ENCODE measurements around the gene ABHD11.

Gene ABHD11

GRCh38 chr7:73766556-73767229 lies 28.1 kb upstream of the ABHD11 start:
- Histone ChIP-seq H3K9me3 (no peaks in the 10 kb centered on the region), H3K4me3 (ENCODE audit: low read depth, low read length) (no peak overlapping the region), H3K36me3 (no peaks in the 10 kb centered on the region), H3K4me1 (no peaks in the 10 kb centered on the region), H3K27me3 (peaks cover 20% of the 10 kb centered on the region)
- TF ChIP-seq CTCF (IDR thresholded peaks at IDR 0.05; ENCODE audit: low read depth, low read length) = no peak
- DNase-seq = no peak

DNA sequence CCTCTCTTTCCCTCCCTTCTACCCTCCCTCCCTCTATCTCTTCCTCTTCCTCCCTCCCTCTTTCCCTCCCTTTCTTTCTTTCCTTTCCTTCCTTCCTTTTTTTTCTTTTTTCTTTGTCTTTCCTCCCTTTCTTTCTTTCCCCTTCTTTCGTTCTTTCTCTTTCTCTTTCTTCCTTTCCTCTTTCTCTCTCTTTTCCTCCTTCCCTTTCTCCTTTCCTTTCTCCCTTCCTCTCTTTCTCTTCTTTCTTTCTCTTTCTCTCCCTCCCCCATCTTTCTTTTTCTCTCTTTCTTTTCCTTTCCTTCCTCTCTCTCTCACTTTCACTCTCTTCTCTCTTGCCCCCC lies 24.0 kb upstream of the ABHD11 start:
- Histone ChIP-seq H3K4me3 (ENCODE audit: low read depth, low read length) (no peak overlapping the region), H3K4me1 (no peaks in the 10 kb centered on the region), H3K9me3 (no peaks in the 10 kb centered on the region), H3K36me3 (no peaks in the 10 kb centered on the region), H3K27me3 (no peaks in the 10 kb centered on the region)
- DNase-seq = no peak
- TF ChIP-seq CTCF (IDR thresholded peaks at IDR 0.05; ENCODE audit: low read depth, low read length) = no peak

DNA sequence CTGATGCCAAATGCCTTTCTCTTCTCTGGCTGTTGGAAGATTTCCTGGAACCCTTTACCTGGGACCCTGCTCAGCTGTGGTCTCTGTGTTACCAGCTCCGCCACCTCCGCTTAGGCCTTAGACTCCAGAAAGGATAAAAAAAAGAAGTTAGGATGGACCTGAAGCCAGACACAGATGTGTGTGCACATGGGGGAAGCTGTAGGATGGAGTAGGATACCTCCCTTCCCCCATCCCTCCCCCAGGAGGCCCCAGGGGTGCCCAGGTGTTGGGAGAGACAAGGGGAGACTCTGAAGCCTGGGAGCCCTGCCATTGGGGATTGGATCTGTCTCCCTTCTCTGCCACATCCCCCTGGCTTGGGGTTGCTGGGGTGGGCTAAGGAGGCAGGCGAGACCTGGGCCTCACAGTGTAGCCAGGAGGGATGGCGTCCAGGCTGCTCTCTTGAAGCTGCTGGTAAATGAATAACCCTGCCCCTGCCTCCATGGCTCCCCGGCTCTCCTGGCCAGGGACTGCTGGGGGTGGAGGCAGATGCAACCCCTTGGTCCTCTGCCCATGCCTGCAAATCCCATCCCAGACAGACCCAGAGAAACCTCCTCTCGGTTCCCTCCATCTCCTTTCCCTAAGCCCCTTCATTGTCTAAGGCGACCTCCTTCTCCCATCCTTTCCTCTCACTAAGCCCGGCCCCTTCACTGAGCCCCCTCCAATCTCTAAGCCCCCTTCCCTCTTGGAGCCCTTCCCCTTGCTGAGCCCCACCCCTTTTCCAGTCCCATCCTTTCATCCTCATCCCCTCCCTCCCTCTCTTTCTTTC lies 23.5 kb upstream of the ABHD11 start:
- no peak overlapping the region for H3K4me3 ChIP-seq (ENCODE audit: low read depth, low read length)
- no peak for TF ChIP-seq CTCF (IDR thresholded peaks at IDR 0.05; ENCODE audit: low read depth, low read length)
- DNase-seq = no peak

DNA sequence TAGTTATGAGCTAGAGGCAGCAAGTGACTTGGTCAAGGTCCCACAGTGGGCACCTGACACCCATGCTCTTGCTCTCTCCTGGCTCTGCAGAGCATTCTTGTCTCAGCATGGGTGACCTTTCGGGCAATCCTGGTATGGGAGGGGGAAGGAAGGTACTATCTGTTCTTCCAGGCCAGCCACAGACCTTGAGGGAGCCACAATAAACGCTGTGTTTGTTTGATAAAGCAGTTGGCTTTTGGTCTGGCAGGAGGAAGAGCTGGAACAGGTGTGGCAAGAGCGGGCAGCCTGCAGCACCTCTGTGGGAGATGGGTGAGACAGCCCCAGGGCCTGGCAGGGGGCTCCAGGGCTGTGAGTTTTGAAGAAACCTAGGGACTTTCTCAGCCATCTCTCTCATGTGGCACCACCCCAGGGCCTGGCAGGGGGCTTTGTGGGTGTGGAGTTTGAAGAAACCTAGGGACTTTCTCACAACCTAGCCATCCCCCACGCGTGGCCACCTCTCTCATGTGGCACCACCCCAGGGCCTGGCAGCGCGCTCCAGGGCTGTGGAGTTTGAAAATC lies 20.1 kb upstream of the ABHD11 start:
- H3K4me3 ChIP-seq (ENCODE audit: low read depth, low read length) = no peak overlapping the region
- TF ChIP-seq CTCF (IDR thresholded peaks at IDR 0.05; ENCODE audit: low read depth, low read length) = no peak
- H3K36me3 ChIP-seq = no peaks in the 10 kb centered on the region
- no peaks in the 10 kb centered on the region for H3K27me3 ChIP-seq
- H3K9me3 ChIP-seq = no peaks in the 10 kb centered on the region
- no peaks in the 10 kb centered on the region for H3K4me1 ChIP-seq
- no peak for DNase-seq

More for the DNA sequence above, 23.5 kb upstream of the ABHD11 start:
- Histone ChIP-seq H3K27me3 (no peaks in the 10 kb centered on the region), H3K4me1 (no peaks in the 10 kb centered on the region), H3K9me3 (no peaks in the 10 kb centered on the region), H3K36me3 (no peaks in the 10 kb centered on the region)

DNA sequence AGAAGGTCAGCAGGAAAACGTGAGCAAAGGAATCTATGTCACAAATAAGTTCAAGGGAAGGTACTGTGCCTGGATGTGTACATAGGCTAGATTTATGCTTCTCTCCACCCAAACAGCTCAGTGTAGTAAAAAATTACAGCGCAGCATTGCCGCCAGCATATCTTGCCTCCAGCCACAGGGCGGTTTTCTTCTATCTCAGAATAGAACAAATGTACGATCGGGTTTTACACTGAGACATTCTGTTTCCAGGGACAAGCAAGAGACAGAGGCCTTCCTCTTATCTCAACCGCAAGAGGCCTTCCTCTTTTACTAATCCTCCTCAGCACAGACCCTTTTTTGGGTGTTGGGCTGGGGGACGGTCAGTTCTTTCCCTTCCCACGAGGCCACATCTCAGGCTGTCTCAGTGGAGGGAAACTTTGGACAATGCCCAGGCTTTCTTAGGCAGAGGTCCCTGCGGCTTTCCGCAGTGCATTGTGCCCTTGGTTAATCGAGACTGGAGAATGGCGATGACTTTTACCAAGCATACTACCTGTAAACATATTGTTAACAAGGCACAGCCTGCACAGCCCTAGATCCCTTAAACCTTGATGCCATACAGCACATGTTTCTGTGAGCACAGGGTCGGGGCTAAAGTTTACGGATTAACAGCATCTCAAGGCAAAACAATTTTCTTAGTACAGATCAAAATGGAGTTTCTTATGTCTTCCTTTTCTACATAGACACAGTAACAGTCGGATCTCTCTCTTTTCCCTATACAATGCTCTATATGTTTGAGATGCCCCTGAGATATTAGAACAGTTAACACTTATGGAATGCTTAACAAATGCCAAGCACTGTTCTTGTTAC lies 11.6 kb upstream of the ABHD11 start:
- Histone ChIP-seq H3K4me3 (ENCODE audit: low read depth, low read length) (no peak overlapping the region), H3K9me3 (no peaks in the 10 kb centered on the region), H3K27me3 (no peaks in the 10 kb centered on the region), H3K4me1 (no peaks in the 10 kb centered on the region), H3K36me3 (no peaks in the 10 kb centered on the region)
- DNase-seq = no peak
- no peak for TF ChIP-seq CTCF (IDR thresholded peaks at IDR 0.05; ENCODE audit: low read depth, low read length)

Data from BE2C (cell line).